Thyroid gland (tissue), 4 donors: ENCODE results near the gene PARD6A. TPM values are rescaled to one million over a fixed set of nuclear protein-coding genes. Genes with fewer than 3 reads are reported as not detected.

Source experiments
- DNase-seq, 2 donors: peaks; one replicate each; pipeline ENCODE4 v3.0.0-alpha.2; 2019
- H3K27ac ChIP-seq, 3 donors: fragments of 200-600 bp; sonication (generic); 1 replicate in 2 of 3; 2 replicates in 1 of 3; pipeline ENCODE4 v1.5.1; 2016 to 2019; ENCODE audit warnings: mild to moderate bottlenecking in 1 of 3, moderate library complexity in 1 of 3
- H3K27me3 ChIP-seq: fragments of 200-600 bp; sonication (generic); one replicate; pipeline ENCODE4 v1.5.1; 2019
- H3K36me3 ChIP-seq, 2 donors: fragments of 200-600 bp; sonication (generic); one replicate each; pipeline ENCODE4 v1.5.1; 2016 to 2019
- H3K4me1 ChIP-seq, 2 donors: fragments of 200-600 bp; sonication (generic); one replicate each; pipeline ENCODE4 v1.5.1; 2017 to 2019
- H3K4me3 ChIP-seq, 3 donors: fragments of 200-600 bp; sonication (generic); replicated peaks in 1 of 3; 1 replicate in 2 of 3; 2 replicates in 1 of 3; pipeline ENCODE4 v1.5.1; 2016; ENCODE audit warnings: mild to moderate bottlenecking in 1 of 3
- H3K9me3 ChIP-seq: fragments of 200-600 bp; sonication (generic); one replicate; pipeline ENCODE4 v1.5.1; 2017
- POLR2A ChIP-seq, 2 donors: fragments of 450-650 bp; IDR thresholded peaks; one replicate each; pipeline ENCODE4 v1.6.1; 2017; ENCODE audit warnings: antibody characterized with exemption in 2 of 2, mild to moderate bottlenecking in 2 of 2, moderate library complexity in 1 of 2
- WGBS, 2 donors: methylation state at CpG; one replicate each; pipeline ENCODE4 v1.1.5; 2017; 5-methylcytosine and 5-hydroxymethylcytosine counted together
- intact Hi-C: fragments of 100-400 bp; cut with DNase I; formaldehyde crosslinking; loops from one replicate; pipeline ENCODE4 v1.15.1; 2023
- total RNA-seq, 4 donors: library from RNA; depleted of rRNA; stranded (reverse); fragments of >200 nt; gene quantifications; one replicate each; pipeline ENCODE4 v1.2.3, GENCODE V29; 2016
- TF ChIP-seq, protein P1 (sequence below), 6 experiments: fragments of 200-600 bp in 3 of 6; fragments of 450-650 bp in 3 of 6; sonication (generic) in 3 of 6; IDR thresholded peaks; one replicate each; pipeline ENCODE4 v1.5.1; 2016 to 2019; ENCODE audit warnings: antibody characterized with exemption in 6 of 6, mild to moderate bottlenecking in 2 of 6, inconsistent platforms in 1 of 6, moderate library complexity in 1 of 6

Gene PARD6A
- total RNA-seq, 4 donors from 2014 or later: 2.5 to 8.8 (median 5.0) TPM

DNA sequence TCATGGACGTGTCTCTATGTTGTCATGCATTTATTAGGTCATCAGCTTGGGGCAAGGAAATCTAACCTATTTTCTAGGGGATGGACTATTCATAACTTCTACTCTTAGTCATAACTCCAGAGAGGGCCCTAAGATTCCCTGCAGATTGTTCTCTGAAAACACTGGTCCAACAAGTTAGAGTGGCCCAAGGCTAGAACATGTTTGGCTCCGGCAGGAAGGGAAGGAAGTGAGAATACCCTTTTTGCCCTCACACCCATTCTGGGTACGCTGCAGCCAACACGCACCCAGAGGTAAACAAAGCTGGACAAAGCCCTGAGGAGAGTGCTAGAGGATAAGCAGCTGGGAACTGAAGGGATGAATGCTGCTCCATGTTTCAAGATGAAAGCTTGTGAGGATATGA, 15.8 kb downstream of the PARD6A start:
- H3K27ac ChIP-seq: peak overlapping the region in 1 of 3 donors; percentile 0
- H3K9me3 ChIP-seq: no peaks in the 10 kb centered on the region
- no peaks in the 10 kb centered on the region for H3K27me3 ChIP-seq
- peaks cover 42 to 63% of the 10 kb centered on the region in 2 donors for H3K4me1 ChIP-seq
- no peak overlapping the region for H3K4me3 ChIP-seq
- TF ChIP-seq, protein P1, sequence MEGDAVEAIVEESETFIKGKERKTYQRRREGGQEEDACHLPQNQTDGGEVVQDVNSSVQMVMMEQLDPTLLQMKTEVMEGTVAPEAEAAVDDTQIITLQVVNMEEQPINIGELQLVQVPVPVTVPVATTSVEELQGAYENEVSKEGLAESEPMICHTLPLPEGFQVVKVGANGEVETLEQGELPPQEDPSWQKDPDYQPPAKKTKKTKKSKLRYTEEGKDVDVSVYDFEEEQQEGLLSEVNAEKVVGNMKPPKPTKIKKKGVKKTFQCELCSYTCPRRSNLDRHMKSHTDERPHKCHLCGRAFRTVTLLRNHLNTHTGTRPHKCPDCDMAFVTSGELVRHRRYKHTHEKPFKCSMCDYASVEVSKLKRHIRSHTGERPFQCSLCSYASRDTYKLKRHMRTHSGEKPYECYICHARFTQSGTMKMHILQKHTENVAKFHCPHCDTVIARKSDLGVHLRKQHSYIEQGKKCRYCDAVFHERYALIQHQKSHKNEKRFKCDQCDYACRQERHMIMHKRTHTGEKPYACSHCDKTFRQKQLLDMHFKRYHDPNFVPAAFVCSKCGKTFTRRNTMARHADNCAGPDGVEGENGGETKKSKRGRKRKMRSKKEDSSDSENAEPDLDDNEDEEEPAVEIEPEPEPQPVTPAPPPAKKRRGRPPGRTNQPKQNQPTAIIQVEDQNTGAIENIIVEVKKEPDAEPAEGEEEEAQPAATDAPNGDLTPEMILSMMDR (IDR thresholded peaks at IDR 0.05): no peak
- no peaks in the 10 kb centered on the region for H3K36me3 ChIP-seq
- 71 to 73% methylated on average over 4 of the region's 4 CpGs for WGBS, 2 donors
- no peak for DNase-seq
- intact Hi-C loops: loop anchor here (5.0 kb wide), 1 partner anchor 126 kb away; no protein-coding TSS in a partner anchor

DNA sequence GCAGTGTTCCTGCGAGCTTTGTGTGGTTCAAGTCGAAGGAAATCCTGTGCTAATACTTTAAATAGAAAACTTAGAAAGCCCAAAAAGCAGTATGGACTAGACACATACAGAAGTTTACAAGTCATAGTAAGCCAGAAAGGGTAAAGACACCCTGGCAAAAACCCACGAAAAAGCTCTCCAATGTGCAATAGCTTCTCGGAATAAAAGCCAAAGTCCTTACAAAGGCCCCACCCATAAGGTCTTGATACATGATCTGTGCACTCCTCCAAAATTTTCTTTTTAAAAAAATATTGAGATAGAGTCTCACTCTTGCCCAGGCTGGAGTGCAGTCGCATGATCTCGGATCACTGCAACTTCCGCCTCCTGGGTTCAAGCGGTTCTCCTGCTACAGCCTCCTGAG, 16.2 kb downstream of the PARD6A start:
- Histone ChIP-seq H3K36me3 (no peaks in the 10 kb centered on the region), H3K4me1 (peaks cover 41 to 58% of the 10 kb centered on the region in 2 donors), H3K4me3 (no peak overlapping the region), H3K27ac (peak overlapping the region in 2 of 3 donors; percentile 0 to 22), H3K9me3 (no peaks in the 10 kb centered on the region), H3K27me3 (no peaks in the 10 kb centered on the region)
- peak in 1 of 2 donors; percentile 17 for DNase-seq
- 41 to 45% methylated on average over 8 of the region's 8 CpGs for WGBS, 2 donors
- no peak for TF ChIP-seq POLR2A (IDR thresholded peaks at IDR 0.05)
- TF ChIP-seq, protein P1 (IDR thresholded peaks at IDR 0.05): no peak
- intact Hi-C loops: loop anchor here (5.0 kb wide), 1 partner anchor 125 kb away; no protein-coding TSS in a partner anchor

DNA sequence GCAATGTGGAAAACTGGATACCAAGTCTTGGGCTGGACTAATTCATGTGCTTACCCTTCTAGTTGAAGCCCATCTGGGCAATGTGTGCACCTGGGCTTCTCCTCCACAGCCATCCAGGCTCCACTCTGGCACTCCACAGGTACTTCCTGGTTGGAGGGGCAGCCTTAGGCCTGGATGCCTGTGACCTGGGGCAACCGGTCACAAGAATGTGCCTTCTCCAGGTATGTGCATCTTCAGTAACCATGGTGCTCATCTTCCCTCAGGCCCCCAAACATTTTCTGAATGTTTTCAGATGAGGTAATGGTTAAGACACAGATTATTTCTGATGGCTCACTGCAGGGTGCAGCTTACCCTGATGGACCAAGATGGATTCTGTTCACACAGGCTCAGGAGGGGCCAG, 17.0 kb downstream of the PARD6A start:
- Histone ChIP-seq H3K27me3 (no peaks in the 10 kb centered on the region), H3K36me3 (no peaks in the 10 kb centered on the region), H3K9me3 (no peaks in the 10 kb centered on the region), H3K4me3 (no peak overlapping the region), H3K27ac (no peak overlapping the region), H3K4me1 (peaks cover 34 to 51% of the 10 kb centered on the region in 2 donors)
- no peak for DNase-seq
- intact Hi-C loops: loop anchor here (5.0 kb wide), 1 partner anchor 125 kb away; no protein-coding TSS in a partner anchor
- no peak for TF ChIP-seq POLR2A (IDR thresholded peaks at IDR 0.05)
- TF ChIP-seq, protein P1 (IDR thresholded peaks at IDR 0.05): no peak
- 100% methylated on average over 1 of the region's 1 CpG for WGBS, 2 donors

DNA sequence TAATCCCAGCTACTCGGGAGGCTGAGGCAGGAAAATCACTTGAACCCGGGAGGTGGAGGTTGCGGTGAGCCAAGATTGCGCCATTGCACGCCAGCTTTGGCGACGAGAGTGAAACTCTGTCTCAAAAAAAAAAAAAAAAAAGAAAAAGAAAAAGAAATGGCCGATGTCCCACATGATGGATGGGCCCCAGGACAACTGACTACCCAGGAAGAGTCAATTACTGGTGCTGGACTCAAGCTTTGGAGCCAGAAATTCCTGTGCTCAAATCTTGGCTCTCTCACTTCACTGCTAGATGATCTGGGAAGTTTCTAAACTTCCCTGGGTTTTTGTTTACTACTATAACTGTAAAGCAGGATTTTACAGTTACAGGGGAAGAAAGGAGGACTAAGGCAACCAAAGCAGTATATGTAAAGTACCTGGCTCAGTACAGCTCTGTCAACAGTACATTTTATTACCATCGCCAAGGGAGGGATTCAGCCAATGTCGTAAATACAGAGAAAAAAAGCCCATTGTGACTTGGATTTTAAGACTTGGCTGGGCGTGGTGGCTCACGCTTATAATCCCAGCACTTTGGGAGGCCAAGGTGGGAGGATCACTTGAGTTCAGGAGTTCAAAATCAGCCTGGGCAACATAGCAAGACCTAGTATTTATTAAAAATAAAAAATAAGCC, 17.7 kb downstream of the PARD6A start:
- Histone ChIP-seq H3K9me3 (no peaks in the 10 kb centered on the region), H3K27me3 (no peaks in the 10 kb centered on the region), H3K27ac (no peak overlapping the region), H3K36me3 (no peaks in the 10 kb centered on the region), H3K4me1 (peaks cover 26 to 43% of the 10 kb centered on the region in 2 donors), H3K4me3 (no peak overlapping the region)
- intact Hi-C loops: loop anchor here (5.0 kb wide), 1 partner anchor 124 kb away; no protein-coding TSS in a partner anchor
- TF ChIP-seq, protein P1 (IDR thresholded peaks at IDR 0.05): no peak
- no peak for TF ChIP-seq POLR2A (IDR thresholded peaks at IDR 0.05)
- WGBS, 2 donors: 93 to 94% methylated on average over 12 of the region's 12 CpGs
- DNase-seq: no peak
